HG03520 (cell line): ENCODE measurements around the gene CCDC32.

Source experiments
- ATAC-seq: cut with Tn5 transposase; IDR thresholded peaks from one replicate; pipeline ENCODE4 v1.9.1; 2021; ENCODE audit warnings: mild to moderate bottlenecking, moderate library complexity; ENCODE audit not compliant: unreplicated experiment

Gene CCDC32

DNA sequence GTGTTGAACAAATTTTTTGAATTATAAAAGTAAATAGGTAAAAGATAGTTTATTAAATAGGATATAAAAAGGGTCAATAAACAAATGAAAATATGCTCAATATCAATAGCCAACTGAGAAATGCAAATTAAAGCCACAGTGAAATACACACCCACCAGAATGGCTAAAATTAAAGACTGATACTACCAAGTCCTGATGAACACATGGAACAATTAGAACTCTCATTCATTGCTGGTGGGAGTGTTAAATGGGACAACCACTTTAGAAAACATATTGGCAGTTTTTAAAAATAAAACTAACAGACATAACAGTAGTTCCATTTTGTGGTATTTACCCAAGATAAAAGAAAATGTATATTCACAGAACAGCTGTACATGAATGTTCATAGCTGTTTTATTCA is 41.2 kb downstream of the CCDC32 start:
- ATAC-seq, result no peak

GRCh38 chr15:40516322-40516721 is 48.5 kb downstream of the CCDC32 start:
- no peak for ATAC-seq

DNA sequence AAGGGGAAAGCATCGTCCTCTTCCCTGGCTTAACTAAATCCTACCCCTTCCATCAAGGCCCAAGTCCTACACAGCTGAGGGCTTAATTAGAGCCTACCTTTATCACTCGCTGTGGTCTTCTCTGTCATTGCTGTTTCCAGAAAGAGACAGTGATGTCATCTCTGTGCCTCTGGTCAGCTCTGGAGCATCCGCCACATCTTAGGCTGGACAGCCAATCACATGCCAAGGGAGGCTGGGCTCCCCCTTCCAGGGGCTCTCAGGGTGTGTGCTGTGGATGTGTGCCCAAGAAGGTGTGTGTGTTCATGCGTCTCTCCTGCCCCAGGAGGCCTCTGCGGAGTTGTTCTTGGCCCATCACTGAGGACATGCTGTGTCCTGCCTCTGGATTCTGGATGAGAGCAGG is 51.2 kb downstream of the CCDC32 start:
- no peak for ATAC-seq

GRCh38 chr15:40512440-40512839 is 52.4 kb downstream of the CCDC32 start:
- ATAC-seq, result no peak

- no peak for ATAC-seq
Measured at GRCh38 chr15:40511472-40512133, 53.2 kb downstream of the CCDC32 start.

DNA sequence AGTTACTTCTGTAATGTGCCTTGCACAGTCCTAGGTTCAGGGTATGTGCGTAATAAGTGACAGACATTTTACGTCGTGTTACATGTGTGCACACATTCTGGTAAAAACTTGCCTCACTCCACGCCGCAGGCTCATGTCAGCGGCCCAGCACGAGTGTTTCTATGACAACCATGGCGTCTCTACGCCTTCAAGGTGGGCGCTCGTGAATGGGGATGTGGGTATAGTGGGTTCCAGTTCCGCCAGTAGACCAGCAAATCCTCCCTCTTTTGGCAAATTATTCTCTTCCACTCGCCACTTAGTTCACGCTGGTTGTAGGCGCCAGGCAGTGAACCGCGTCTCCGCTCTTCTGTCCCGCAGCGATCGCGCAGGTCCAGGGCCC is 53.8 kb downstream of the CCDC32 start:
- ATAC-seq, result no peak

DNA sequence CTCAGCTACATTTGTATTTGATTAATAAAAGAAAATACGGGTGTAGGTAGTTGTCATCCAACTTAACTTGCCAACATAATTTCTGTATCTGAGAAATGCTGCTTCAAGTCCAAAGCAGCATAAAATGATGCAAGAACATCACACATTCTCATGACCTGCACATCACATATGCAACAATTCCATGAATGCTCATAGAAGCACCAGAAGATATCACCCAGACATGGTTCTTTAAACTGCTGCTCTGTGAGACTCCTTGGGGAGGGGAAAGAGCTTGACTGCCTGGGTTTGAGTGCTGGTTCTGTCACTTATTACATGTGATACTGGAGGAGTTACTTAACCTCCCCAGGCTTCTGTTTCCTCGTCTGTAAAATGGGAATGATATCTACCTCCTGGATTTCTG is 54.6 kb downstream of the CCDC32 start:
- ATAC-seq, result no peak

DNA sequence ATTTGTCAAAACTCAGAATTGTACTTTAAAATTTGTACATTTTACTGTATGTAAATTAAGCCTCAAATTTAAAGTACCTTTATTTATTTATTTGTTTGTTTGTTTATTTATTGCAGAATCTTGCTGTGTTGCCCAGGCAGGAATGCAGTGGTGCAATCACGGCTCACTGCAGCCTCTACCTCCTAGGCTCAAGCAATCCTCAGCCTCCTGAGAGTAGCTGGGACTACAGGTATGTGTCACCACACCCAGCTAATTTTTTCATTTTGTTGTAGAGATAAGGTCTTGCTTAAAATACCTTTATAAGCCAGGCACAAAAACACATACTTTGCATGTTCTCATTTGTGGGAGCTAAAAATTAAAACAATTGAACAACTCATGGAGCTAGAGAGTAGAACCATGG is 56.6 kb downstream of the CCDC32 start:
- no peak for ATAC-seq

DNA sequence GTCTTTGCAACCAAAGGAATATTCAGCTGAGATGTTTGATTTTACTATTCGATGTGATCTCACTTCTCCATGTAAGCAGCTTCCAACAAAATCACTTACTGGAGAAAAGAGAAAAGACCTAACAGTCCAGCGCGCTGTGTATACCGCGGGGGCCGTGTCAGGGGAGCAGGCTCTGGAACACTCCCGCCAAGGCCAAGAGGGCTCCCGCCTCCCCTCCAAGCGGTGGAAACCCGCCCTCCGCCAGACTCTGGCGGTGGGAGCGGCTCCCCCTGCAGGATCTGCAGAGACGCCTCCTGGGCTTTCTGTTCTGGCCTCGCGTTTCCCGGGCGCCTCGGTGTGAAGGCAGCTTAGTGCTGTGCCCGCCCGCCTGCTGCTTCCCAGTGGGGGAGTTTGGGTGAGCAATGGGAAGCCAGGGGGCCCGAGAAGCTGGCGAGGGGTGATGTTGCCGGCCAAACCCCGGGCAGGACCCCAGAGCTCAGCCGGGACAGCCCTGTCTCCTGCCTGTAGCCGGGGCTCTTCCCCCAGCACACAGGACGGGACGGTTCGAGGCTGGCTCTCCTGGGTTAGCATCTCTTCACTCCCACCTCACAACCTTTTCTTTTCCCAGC is 57.8 kb downstream of the CCDC32 start:
- no peak for ATAC-seq
